Keratinocyte (primary cell): ENCODE measurements around the gene DDX50. TPM values are rescaled to one million over a fixed set of nuclear protein-coding genes. Genes with fewer than 3 reads are reported as not detected.
"Not testable (repeated sequence)": the region's sequence is repeated elsewhere in the genome, so short reads cannot be mapped to it uniquely, and the experiment has no call there.

Source experiments
- DNase-seq: peaks from one replicate; pipeline ENCODE4 v3.0.0-alpha.2; 2011; ENCODE audit warnings: low read depth, missing footprints, low spot score
- FAIRE-seq: peaks from 2 replicates; lab custom pipeline; 2011; peaks lifted over from hg19 to GRCh38; lab: Jason Lieb, UNC
- H2AFZ ChIP-seq: 2 replicates; pipeline ENCODE4 v1.6.0; 2012; ENCODE audit warnings: low read length, control low read depth, inconsistent platforms; ENCODE audit not compliant: control insufficient read depth
- H3K27ac ChIP-seq: 2 replicates; pipeline ENCODE4 v1.5.1; 2011; ENCODE audit warnings: low read length; ENCODE audit not compliant: control insufficient read depth, insufficient read depth
- H3K27me3 ChIP-seq: 3 replicates; pipeline ENCODE4 v1.6.0; 2011; ENCODE audit warnings: low read length; ENCODE audit not compliant: control insufficient read depth, insufficient read depth; ENCODE audit errors: extremely low read depth
- H3K36me3 ChIP-seq, 2 experiments: 2 replicates in 1 of 2; 3 replicates in 1 of 2; pipeline ENCODE4 v1.5.1; 2011; ENCODE audit warnings: low read length in 2 of 2, mild to moderate bottlenecking in 1 of 2; ENCODE audit not compliant: control insufficient read depth in 2 of 2, insufficient read depth in 2 of 2; ENCODE audit errors: extremely low read depth in 1 of 2
- H3K4me1 ChIP-seq: 3 replicates; pipeline ENCODE4 v1.5.1; 2011; ENCODE audit warnings: low read length; ENCODE audit not compliant: control insufficient read depth, insufficient read depth; ENCODE audit errors: extremely low read depth
- H3K4me2 ChIP-seq: 3 replicates; pipeline ENCODE4 v1.6.0; 2011; ENCODE audit warnings: low read depth, low read length; ENCODE audit not compliant: control insufficient read depth, insufficient read depth; ENCODE audit errors: extremely low read depth
- H3K4me3 ChIP-seq, 3 experiments: fragments of 200-600 bp in 1 of 3; sonication (generic) in 1 of 3; 2 replicates in 2 of 3; 3 replicates in 1 of 3; pipeline ENCODE4 v1.5.1; 2011 to 2016; ENCODE audit warnings: low read length in 3 of 3, mild to moderate bottlenecking in 3 of 3, control low read depth in 2 of 3, inconsistent platforms in 1 of 3, low read depth in 1 of 3, mixed read lengths in 1 of 3, mixed run types in 1 of 3, moderate library complexity in 1 of 3; ENCODE audit not compliant: control insufficient read depth in 2 of 3, insufficient read depth in 2 of 3; ENCODE audit errors: extremely low read depth in 1 of 3
- H3K79me2 ChIP-seq: 2 replicates; pipeline ENCODE4 v1.6.0; 2012; ENCODE audit warnings: low read length; ENCODE audit not compliant: control insufficient read depth, insufficient read depth
- H3K9ac ChIP-seq: 3 replicates; pipeline ENCODE4 v1.6.0; 2011; ENCODE audit warnings: low read length; ENCODE audit not compliant: control insufficient read depth, insufficient read depth; ENCODE audit errors: extremely low read depth
- H3K9me1 ChIP-seq: 3 replicates; pipeline ENCODE4 v1.6.0; 2011; ENCODE audit warnings: low read length; ENCODE audit not compliant: control insufficient read depth, insufficient read depth; ENCODE audit errors: extremely low read depth
- H3K9me3 ChIP-seq: 2 replicates; pipeline ENCODE4 v1.5.1; 2012; ENCODE audit warnings: low read depth, low read length; ENCODE audit not compliant: control insufficient read depth
- H4K20me1 ChIP-seq: 3 replicates; pipeline ENCODE4 v1.6.0; 2011; ENCODE audit warnings: low read length; ENCODE audit not compliant: control insufficient read depth, insufficient read depth; ENCODE audit errors: extremely low read depth
- CTCF ChIP-seq, 3 experiments: IDR thresholded peaks in 1 of 3; conservative IDR thresholded peaks in 1 of 3; optimal IDR thresholded peaks in 1 of 3; 2 replicates in 2 of 3; 3 replicates in 1 of 3; pipeline versions ENCODE3 to v1.5.1; 2011; ENCODE audit warnings: low read length in 3 of 3, mild to moderate bottlenecking in 3 of 3, moderate library complexity in 2 of 3, control low read depth in 1 of 3, inconsistent platforms in 1 of 3; ENCODE audit not compliant: insufficient read depth in 2 of 3; ENCODE audit errors: extremely low read depth in 1 of 3
- EZH2 ChIP-seq: IDR thresholded peaks from one replicate; pipeline ENCODE4 v1.6.1; 2012; ENCODE audit warnings: inconsistent platforms, mild to moderate bottlenecking, low read length, moderate library complexity
- dilution Hi-C: fragments of 300-500 bp; cut with MboI; formaldehyde crosslinking; loops from one replicate; pipeline ENCODE4 v1.7.0; 2020; ENCODE audit warnings: low sequenced_read_pairs; ENCODE audit not compliant: extremely low pct_ligation_motif_present
- polyA plus RNA-seq, 5 experiments: library from polyadenylated mRNA; depleted of rRNA in 3 of 5; stranded (reverse) in 3 of 5; stranded (forward) in 1 of 5; unstranded in 1 of 5; fragments of >200 nt; gene quantifications; 1 replicate in 1 of 5; 2 replicates in 3 of 5; 3 replicates in 1 of 5; pipeline versions ENCODE4 v1.2.1 to v1.2.3, GENCODE V29; 2011 to 2012; ENCODE audit warnings: missing spikeins in 2 of 5, low read depth in 1 of 5, low replicate concordance in 1 of 5

DDX50 gene
- polyA plus RNA-seq, 1 donor (not counting 4 experiments of a cell fraction or from before 2014, with no cell fraction given) = 40.6 TPM

DNA sequence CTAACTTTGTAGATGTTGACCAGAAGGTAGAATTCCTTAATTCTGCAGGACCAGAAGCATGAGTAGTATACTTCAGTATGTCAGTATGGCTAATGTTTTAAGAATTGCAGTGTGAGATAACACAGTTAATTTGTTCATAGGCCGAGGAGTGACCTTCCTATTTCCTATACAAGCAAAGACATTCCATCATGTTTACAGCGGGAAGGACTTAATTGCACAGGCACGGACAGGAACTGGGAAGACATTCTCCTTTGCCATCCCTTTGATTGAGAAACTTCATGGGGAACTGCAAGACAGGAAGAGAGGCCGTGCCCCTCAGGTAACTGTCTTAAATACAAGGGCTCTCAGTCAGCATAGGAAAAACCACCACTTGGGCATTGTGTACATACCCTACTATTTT is 62.0 kb downstream of the DDX50 start:
- TF ChIP-seq EZH2 = no peak
- TF ChIP-seq CTCF (optimal IDR thresholded peaks at IDR 0.05 in 1 of 3, IDR thresholded peaks at IDR 0.05 in 1 of 3, conservative IDR thresholded peaks at IDR 0.05 in 1 of 3; ENCODE audit: extremely low read depth in 1 of 3, insufficient read depth in 2 of 3, low read length in 3 of 3) = no peak
- dilution Hi-C loops = no loop called here
- DNase-seq (no peak), FAIRE-seq (no peak)
- H2AFZ ChIP-seq = no peak overlapping the region
- no peak overlapping the region for H3K9ac ChIP-seq
- H3K27me3 ChIP-seq = no peaks in the 10 kb centered on the region
- no peaks in the 10 kb centered on the region for H3K9me3 ChIP-seq
- peaks cover 24 to 42% of the 10 kb centered on the region in 2 experiments for H3K36me3 ChIP-seq
- H4K20me1 ChIP-seq = peaks cover 29% of the 10 kb centered on the region
- H3K27ac ChIP-seq = no peak overlapping the region
- H3K4me2 ChIP-seq = no peak overlapping the region
- no peak overlapping the region for H3K4me3 ChIP-seq
- H3K4me1 ChIP-seq = peaks cover 3% of the 10 kb centered on the region
- H3K9me1 ChIP-seq = no peaks in the 10 kb centered on the region
- H3K79me2 ChIP-seq = peaks cover 73% of the 10 kb centered on the region

DNA sequence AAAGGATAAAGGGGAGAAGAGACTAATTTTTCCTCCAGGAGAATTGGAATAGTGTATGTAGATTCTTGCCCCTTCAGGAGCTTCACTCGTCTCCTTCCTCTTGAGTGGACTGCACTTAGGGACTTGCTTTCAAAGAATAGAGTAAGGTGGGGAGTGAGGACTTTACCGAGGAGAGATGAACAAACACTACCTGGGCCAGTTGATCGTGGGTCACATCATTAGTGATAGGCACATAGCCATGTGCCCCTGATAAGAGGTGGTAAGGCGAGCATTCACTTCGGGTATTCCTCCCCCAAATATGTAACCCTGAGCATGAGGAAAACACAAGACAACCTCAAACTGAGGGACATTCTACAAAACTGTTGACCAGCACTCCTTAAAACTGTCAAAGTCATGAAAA is 72.9 kb downstream of the DDX50 start:
- no peak for FAIRE-seq
- no peak for DNase-seq
- peaks cover 48 to 65% of the 10 kb centered on the region in 2 experiments for H3K36me3 ChIP-seq
- H4K20me1 ChIP-seq = peaks cover 16% of the 10 kb centered on the region
- no peaks in the 10 kb centered on the region for H3K9me1 ChIP-seq
- dilution Hi-C loops = no loop called here
- H3K4me2 ChIP-seq = no peak overlapping the region
- no peak overlapping the region for H3K9ac ChIP-seq
- no peaks in the 10 kb centered on the region for H3K9me3 ChIP-seq
- no peak overlapping the region for H3K4me3 ChIP-seq
- peaks cover 26% of the 10 kb centered on the region for H3K79me2 ChIP-seq
- no peak overlapping the region for H2AFZ ChIP-seq
- no peak overlapping the region for H3K27ac ChIP-seq
- H3K4me1 ChIP-seq = no peaks in the 10 kb centered on the region
- H3K27me3 ChIP-seq = no peaks in the 10 kb centered on the region
- TF ChIP-seq EZH2 = no peak
- TF ChIP-seq CTCF (optimal IDR thresholded peaks at IDR 0.05 in 1 of 3, IDR thresholded peaks at IDR 0.05 in 1 of 3, conservative IDR thresholded peaks at IDR 0.05 in 1 of 3; ENCODE audit: extremely low read depth in 1 of 3, insufficient read depth in 2 of 3, low read length in 3 of 3) = no peak

GRCh38 chr10:68975936-68976473 is 74.9 kb downstream of the DDX50 start:
- H3K9me1 ChIP-seq, FAIRE-seq, H3K9ac ChIP-seq, H3K4me2 ChIP-seq, H2AFZ ChIP-seq, H3K4me1 ChIP-seq, dilution Hi-C loops, DNase-seq, H3K27ac ChIP-seq, H3K4me3 ChIP-seq, H3K27me3 ChIP-seq, H3K9me3 ChIP-seq: not testable (repeated sequence)
- Histone ChIP-seq H3K36me3 (peaks cover 43 to 71% of the 10 kb centered on the region in 2 experiments), H4K20me1 (peaks cover 16% of the 10 kb centered on the region), H3K79me2 (peaks cover 28% of the 10 kb centered on the region)

- Histone ChIP-seq H3K79me2 (peaks cover 22% of the 10 kb centered on the region), H3K36me3 (peaks cover 33 to 56% of the 10 kb centered on the region in 2 experiments)
- H3K9me3 ChIP-seq, H3K27ac ChIP-seq, H3K4me2 ChIP-seq, DNase-seq, H2AFZ ChIP-seq, H3K4me3 ChIP-seq, H3K9me1 ChIP-seq, FAIRE-seq, H3K27me3 ChIP-seq, H4K20me1 ChIP-seq, H3K9ac ChIP-seq, H3K4me1 ChIP-seq, dilution Hi-C loops: not testable (repeated sequence)
Observed at GRCh38 chr10:68979738-68980137, 78.6 kb downstream of the DDX50 start.
